Trophoblast cell (in vitro differentiated cells and primary cell): Measurements from ENCODE around the gene AASDHPPT. TPM values are rescaled to one million over a fixed set of nuclear protein-coding genes. Genes with fewer than 3 reads are reported as not detected.

Experiments used
- DNase-seq, 2 donors: peaks; one replicate each; pipeline ENCODE4 v3.0.0-alpha.2; 2016
- H2AFZ ChIP-seq: 2 replicates; pipeline ENCODE4 v1.6.1; 2013; ENCODE audit warnings: low read length, moderate library complexity, mild to moderate bottlenecking; ENCODE audit not compliant: insufficient read depth, poor library complexity
- H2AK5ac ChIP-seq: 2 replicates; pipeline ENCODE4 v1.6.1; 2013; ENCODE audit warnings: mild to moderate bottlenecking, low read length
- H2BK120ac ChIP-seq: 2 replicates; pipeline ENCODE4 v1.6.1; 2013; ENCODE audit warnings: low read length, mild to moderate bottlenecking, moderate library complexity; ENCODE audit not compliant: insufficient read depth, poor library complexity
- H2BK12ac ChIP-seq: 2 replicates; pipeline ENCODE4 v1.6.1; 2013; ENCODE audit warnings: mild to moderate bottlenecking, low read length, moderate library complexity
- H2BK5ac ChIP-seq: 2 replicates; pipeline ENCODE4 v1.6.1; 2013; ENCODE audit warnings: low read length, low read depth, moderate library complexity, mild to moderate bottlenecking; ENCODE audit not compliant: poor library complexity
- H3K14ac ChIP-seq: 2 replicates; pipeline ENCODE4 v1.6.1; 2013; ENCODE audit warnings: mild to moderate bottlenecking, low read length
- H3K18ac ChIP-seq: 2 replicates; pipeline ENCODE4 v1.6.1; 2013; ENCODE audit warnings: mild to moderate bottlenecking, low read length
- H3K23ac ChIP-seq: 2 replicates; pipeline ENCODE4 v1.6.1; 2013; ENCODE audit warnings: low read length
- H3K27ac ChIP-seq: 2 replicates; pipeline ENCODE4 v1.5.1; 2013; ENCODE audit warnings: low read depth, mild to moderate bottlenecking, inconsistent platforms, low read length, moderate library complexity
- H3K27me3 ChIP-seq: 2 replicates; pipeline ENCODE4 v1.6.1; 2013; ENCODE audit warnings: inconsistent platforms, mild to moderate bottlenecking, low read length, moderate library complexity; ENCODE audit not compliant: insufficient read depth
- H3K36me3 ChIP-seq, 2 experiments: 1 replicate in 1 of 2; 2 replicates in 1 of 2; pipeline ENCODE4 v1.6.1; 2013; ENCODE audit warnings: low read length in 2 of 2, mild to moderate bottlenecking in 2 of 2, moderate library complexity in 1 of 2; ENCODE audit not compliant: insufficient read depth in 2 of 2, control insufficient read depth in 1 of 2
- H3K4ac ChIP-seq: 2 replicates; pipeline ENCODE4 v1.6.1; 2013; ENCODE audit warnings: low read depth, mild to moderate bottlenecking, low read length, moderate library complexity
- H3K4me1 ChIP-seq, 2 experiments: 1 replicate in 1 of 2; 2 replicates in 1 of 2; pipeline ENCODE4 v1.6.1; 2013; ENCODE audit warnings: low read length in 2 of 2, mild to moderate bottlenecking in 2 of 2, moderate library complexity in 1 of 2; ENCODE audit not compliant: insufficient read depth in 2 of 2, control insufficient read depth in 1 of 2
- H3K4me2 ChIP-seq: 2 replicates; pipeline ENCODE4 v1.6.1; 2013; ENCODE audit warnings: inconsistent platforms, mild to moderate bottlenecking, low read length, moderate library complexity
- H3K4me3 ChIP-seq: 2 replicates; pipeline ENCODE4 v1.5.1; 2013; ENCODE audit warnings: mild to moderate bottlenecking, low read depth, low read length, inconsistent platforms
- H3K79me1 ChIP-seq: one replicate; pipeline ENCODE4 v1.6.1; 2013; ENCODE audit warnings: low read length
- H3K79me2 ChIP-seq: 2 replicates; pipeline ENCODE4 v1.6.1; 2013; ENCODE audit warnings: low read length, mild to moderate bottlenecking; ENCODE audit not compliant: control insufficient read depth, insufficient read depth, poor library complexity
- H3K9ac ChIP-seq: 2 replicates; pipeline ENCODE4 v1.6.1; 2013; ENCODE audit warnings: mild to moderate bottlenecking, low read length
- H3K9me3 ChIP-seq: 2 replicates; pipeline ENCODE4 v1.6.1; 2013; ENCODE audit warnings: low read depth, mild to moderate bottlenecking, control low read depth, inconsistent platforms, low read length; ENCODE audit not compliant: insufficient read depth
- H4K12ac ChIP-seq: 2 replicates; pipeline ENCODE4 v1.6.1; 2013; ENCODE audit warnings: low read depth, mild to moderate bottlenecking, low read length, moderate library complexity
- H4K8ac ChIP-seq: 2 replicates; pipeline ENCODE4 v1.6.1; 2013; ENCODE audit warnings: low read depth, mild to moderate bottlenecking, low read length, moderate library complexity
- H4K91ac ChIP-seq: one replicate; pipeline ENCODE4 v1.6.1; 2013; ENCODE audit warnings: low read depth, mild to moderate bottlenecking, low read length, moderate library complexity
- WGBS: extraction: QIAGEN DNeasy Blood & Tissue Kit; methylation state at CpG from one replicate; pipeline ENCODE4 v1.1.7; 2013; ENCODE audit warnings: missing lambda C conversion rate; ENCODE audit not compliant: insufficient read length, insufficient coverage; ENCODE audit errors: extremely low coverage; 5-methylcytosine and 5-hydroxymethylcytosine counted together
- polyA plus RNA-seq: library from polyadenylated mRNA; stranded (reverse); fragments of 200-250 nt; gene quantifications from 2 replicates; pipeline ENCODE4 v1.2.3, GENCODE V29; 2013

Gene AASDHPPT
- polyA plus RNA-seq: 17.3 and 19.2 TPM in 2 replicates

GRCh38 chr11:106077609-106078455 is at the start of gene AASDHPPT:
Gene AASDHPPT (plus strand): TSS chr11:106077662. CDS start chr11:106077711, 49 bp downstream.
- no peak for DNase-seq

GRCh38 chr11:106030609-106031008 is 46.9 kb upstream of the AASDHPPT start:
- DNase-seq: no peak
- no peak overlapping the region for H3K14ac ChIP-seq
- H3K4me2 ChIP-seq: no peak overlapping the region
- no peak overlapping the region for H3K9ac ChIP-seq
- H3K36me3 ChIP-seq: no peaks in the 10 kb centered on the region
- H2AK5ac ChIP-seq: no peak overlapping the region
- no peak overlapping the region for H3K4ac ChIP-seq
- no peak overlapping the region for H2BK120ac ChIP-seq
- H3K18ac ChIP-seq: no peak overlapping the region
- no peaks in the 10 kb centered on the region for H3K27me3 ChIP-seq
- H3K9me3 ChIP-seq: no peaks in the 10 kb centered on the region
- no peaks in the 10 kb centered on the region for H3K4me1 ChIP-seq
- H3K23ac ChIP-seq: no peak overlapping the region
- no peak overlapping the region for H4K12ac ChIP-seq
- H4K8ac ChIP-seq: no peak overlapping the region
- H3K27ac ChIP-seq: no peak overlapping the region
- H3K79me2 ChIP-seq: no peaks in the 10 kb centered on the region
- no peak overlapping the region for H4K91ac ChIP-seq
- no CpG with 5 or more reads among the region's 4 CpGs for whole genome bisulfite sequencing
- H2BK5ac ChIP-seq: no peak overlapping the region
- H3K4me3 ChIP-seq: no peak overlapping the region
- no peak overlapping the region for H2AFZ ChIP-seq
- H3K79me1 ChIP-seq: no peaks in the 10 kb centered on the region
- no peak overlapping the region for H2BK12ac ChIP-seq

More at GRCh38 chr11:106077609-106078455, at the start of gene AASDHPPT:
- H3K4me1 ChIP-seq: no peaks in the 10 kb centered on the region
- H3K14ac ChIP-seq: peak within 1 kb of the TSS; percentile 94
- peaks cover 6% of the 10 kb centered on the region for H3K79me2 ChIP-seq
- H3K27ac ChIP-seq: peak within 1 kb of the TSS; percentile 87
- H3K23ac ChIP-seq: no peak within 1 kb of the TSS
- H2BK5ac ChIP-seq: peak within 1 kb of the TSS; percentile 73
- H3K4ac ChIP-seq: peak within 1 kb of the TSS; percentile 73
- peak within 1 kb of the TSS; percentile 95 for H3K18ac ChIP-seq
- H2AK5ac ChIP-seq: no peak within 1 kb of the TSS
- H2AFZ ChIP-seq: peak within 1 kb of the TSS; percentile 96
- no CpG with 5 or more reads among the region's 55 CpGs for WGBS
- H2BK12ac ChIP-seq: no peak within 1 kb of the TSS
- H3K27me3 ChIP-seq: no peaks in the 10 kb centered on the region
- H3K79me1 ChIP-seq: peaks cover 9% of the 10 kb centered on the region
- H3K9ac ChIP-seq: peak within 1 kb of the TSS; percentile 87
- peak within 1 kb of the TSS; percentile 78 for H2BK120ac ChIP-seq
- H3K4me3 ChIP-seq: peak within 1 kb of the TSS; percentile 95
- H3K36me3 ChIP-seq: peaks cover 2 to 5% of the 10 kb centered on the region in 2 experiments
- H3K4me2 ChIP-seq: peak within 1 kb of the TSS; percentile 87
- peak within 1 kb of the TSS; percentile 85 for H4K12ac ChIP-seq
- H4K91ac ChIP-seq: peak within 1 kb of the TSS; percentile 69
- H3K9me3 ChIP-seq: no peaks in the 10 kb centered on the region
- peak within 1 kb of the TSS; percentile 93 for H4K8ac ChIP-seq

- Histone ChIP-seq H3K79me1 (no peaks in the 10 kb centered on the region), H3K4me2 (no peak overlapping the region), H3K27ac (no peak overlapping the region), H2BK5ac (no peak overlapping the region), H3K14ac (no peak overlapping the region), H3K79me2 (no peaks in the 10 kb centered on the region), H3K23ac (no peak overlapping the region), H3K4ac (no peak overlapping the region), H3K4me1 (no peaks in the 10 kb centered on the region), H3K9me3 (no peaks in the 10 kb centered on the region), H3K18ac (no peak overlapping the region), H2AFZ (no peak overlapping the region), H4K12ac (no peak overlapping the region), H3K4me3 (no peak overlapping the region), H3K9ac (no peak overlapping the region), H3K27me3 (no peaks in the 10 kb centered on the region), H2BK120ac (no peak overlapping the region), H2AK5ac (no peak overlapping the region), H4K8ac (no peak overlapping the region), H3K36me3 (no peaks in the 10 kb centered on the region), H4K91ac (no peak overlapping the region), H2BK12ac (no peak overlapping the region)
- WGBS: no CpG with 5 or more reads among the region's 2 CpGs
- peak; percentile 4 to 72 for DNase-seq
These were observed 46.2 kb upstream of the AASDHPPT start for GRCh38 chr11:106031202-106031810.

GRCh38 chr11:106031936-106032335 is 45.5 kb upstream of the AASDHPPT start:
- Histone ChIP-seq H2AK5ac (no peak overlapping the region), H2BK12ac (no peak overlapping the region), H3K79me1 (no peaks in the 10 kb centered on the region), H3K4me3 (no peak overlapping the region), H3K36me3 (no peaks in the 10 kb centered on the region), H2AFZ (no peak overlapping the region), H3K9me3 (no peaks in the 10 kb centered on the region), H3K4ac (no peak overlapping the region), H3K18ac (no peak overlapping the region), H3K27me3 (no peaks in the 10 kb centered on the region), H2BK5ac (no peak overlapping the region), H3K4me1 (no peaks in the 10 kb centered on the region), H4K91ac (no peak overlapping the region), H3K27ac (no peak overlapping the region), H3K9ac (no peak overlapping the region), H2BK120ac (no peak overlapping the region), H4K8ac (no peak overlapping the region), H4K12ac (no peak overlapping the region), H3K14ac (no peak overlapping the region), H3K4me2 (no peak overlapping the region), H3K79me2 (no peaks in the 10 kb centered on the region), H3K23ac (no peak overlapping the region)
- WGBS: no CpG with 5 or more reads among the region's 3 CpGs
- no peak for DNase-seq
